OCI-LY3 (cell line): Measurements from ENCODE around the gene ADAM10.

ENCODE experiments used
- CTCF ChIP-seq: fragments of 200-600, 300-600 bp; sonication (generic); IDR thresholded peaks from 2 replicates; pipeline ENCODE4 v1.5.1; 2014; ENCODE audit warnings: antibody characterized with exemption, low read length, low read depth
- EZH2phosphoT487 ChIP-seq: fragments of 200-600 bp; shearing (Covaris generic); IDR thresholded peaks from 2 replicates; pipeline ENCODE4 v1.6.1; 2018; ENCODE audit warnings: antibody characterized with exemption, mixed run types, low read depth

DNA sequence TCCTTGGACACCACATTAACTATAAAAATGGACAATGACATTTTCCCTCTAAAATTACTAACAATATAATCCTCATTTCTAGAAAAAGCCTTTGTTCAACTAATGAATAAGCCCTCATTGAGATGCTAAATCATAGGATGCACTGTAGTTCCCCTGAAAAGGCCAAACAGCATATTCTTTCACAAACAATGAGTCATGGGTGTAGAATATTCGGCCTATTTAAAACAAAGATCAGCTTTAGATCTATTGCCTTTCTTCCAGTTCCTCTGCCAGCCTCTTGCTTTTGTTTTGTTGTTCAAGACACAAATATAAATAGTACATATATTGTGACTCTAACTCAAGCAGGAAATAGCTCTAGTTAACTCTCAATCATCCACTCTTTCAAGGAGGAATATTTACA lies 82.5 kb downstream of the ADAM10 start:
- TF ChIP-seq CTCF (no peak), EZH2phosphoT487 (no peak)
